Gastrocnemius medialis (tissue), 4 donors: Measurements from ENCODE around the gene PACSIN1. TPM values are rescaled to one million over a fixed set of nuclear protein-coding genes. Genes with fewer than 3 reads are reported as not detected.

Source experiments
- ATAC-seq, 2 donors: fragments of 150-250 bp; one replicate each; pipeline ENCODE4 v1.9.1; 2016
- DNase-seq, 2 donors: peaks; one replicate each; pipeline ENCODE4 v3.0.0-alpha.2; 2019
- H3K27ac ChIP-seq, 4 donors: fragments of 200-600 bp; sonication (generic); 1 replicate in 1 of 4; 2 replicates in 3 of 4; pipeline ENCODE4 v1.5.1; 2016 to 2018; ENCODE audit warnings: mild to moderate bottlenecking in 2 of 4, moderate library complexity in 1 of 4
- H3K27me3 ChIP-seq, 3 donors: fragments of 200-600 bp; sonication (generic) in 2 of 3; 1 replicate in 1 of 3; 2 replicates in 2 of 3; pipeline versions ENCODE4 v1.5.1 to v1.6.0; 2016 to 2019; ENCODE audit warnings: mild to moderate bottlenecking in 1 of 3, moderate library complexity in 1 of 3
- H3K36me3 ChIP-seq, 2 donors: fragments of 200-600 bp; sonication (generic) in 1 of 2; one replicate each; pipeline ENCODE4 v1.5.1; 2017 to 2018
- H3K4me1 ChIP-seq, 2 donors: fragments of 200-600 bp; sonication (generic) in 1 of 2; one replicate each; pipeline ENCODE4 v1.5.1; 2016 to 2017; ENCODE audit warnings: mild to moderate bottlenecking in 2 of 2
- H3K4me3 ChIP-seq, 4 donors: fragments of 200-600 bp; sonication (generic) in 3 of 4; 1 replicate in 1 of 4; 2 replicates in 3 of 4; pipeline ENCODE4 v1.5.1; 2016 to 2019; ENCODE audit warnings: mild to moderate bottlenecking in 2 of 4
- H3K9me3 ChIP-seq, 3 donors: fragments of 200-600 bp; sonication (generic) in 2 of 3; 1 replicate in 1 of 3; 2 replicates in 2 of 3; pipeline ENCODE4 v1.5.1; 2016 to 2019
- CTCF ChIP-seq, 5 experiments: fragments of 450-650 bp in 3 of 5; fragments of 200-600 bp in 2 of 5; sonication (generic) in 2 of 5; IDR thresholded peaks in 4 of 5; conservative IDR thresholded peaks in 1 of 5; 1 replicate in 4 of 5; 2 replicates in 1 of 5; pipeline ENCODE4 v1.5.1; 2016 to 2019; ENCODE audit warnings: antibody characterized with exemption in 5 of 5, mild to moderate bottlenecking in 3 of 5, moderate library complexity in 3 of 5
- POLR2A ChIP-seq, 2 donors: fragments of 450-650 bp; IDR thresholded peaks; one replicate each; pipeline ENCODE4 v1.6.1; 2017; ENCODE audit warnings: antibody characterized with exemption in 2 of 2, mild to moderate bottlenecking in 2 of 2, moderate library complexity in 2 of 2
- in situ Hi-C, 4 donors: fragments of 200-750 bp; cut with MboI; loops; one replicate each; pipeline versions ENCODE4 v1.15.0 to v1.8.0; 2017; ENCODE audit warnings: low sequenced_read_pairs in 4 of 4
- intact Hi-C: fragments of 100-400 bp; cut with DNase I; formaldehyde crosslinking; loops from one replicate; pipeline ENCODE4 v1.15.1; 2023; ENCODE audit warnings: low total_unique reads
- total RNA-seq, 4 donors: library from RNA; depleted of rRNA; stranded (reverse); fragments of >200 nt; gene quantifications; one replicate each; pipeline versions ENCODE4 v1.1.0 to v1.2.3, GENCODE V29; 2016

Gene PACSIN1
- total RNA-seq, 4 donors from 2014 or later, result not detected

- Histone ChIP-seq H3K27ac (no peak overlapping the region), H3K36me3 (no peaks in the 10 kb centered on the region), H3K27me3 (no peaks in the 10 kb centered on the region), H3K9me3 (no peaks in the 10 kb centered on the region), H3K4me3 (no peak overlapping the region), H3K4me1 (no peaks in the 10 kb centered on the region)
- TF ChIP-seq POLR2A (IDR thresholded peaks at IDR 0.05) (no peak), CTCF (IDR thresholded peaks at IDR 0.05 in 4 of 5, conservative IDR thresholded peaks at IDR 0.05 in 1 of 5) (no peak)
- DNase-seq, result no peak
- intact Hi-C loops, result no loop called here
- ATAC-seq, result no peak
- in situ Hi-C loops, result no loop called here
Measured at GRCh38 chr6:34539181-34539580, 73.3 kb downstream of the PACSIN1 start.

GRCh38 chr6:34540222-34540621 is 74.3 kb downstream of the PACSIN1 start:
- intact Hi-C loops, result no loop called here
- Histone ChIP-seq H3K4me1 (no peaks in the 10 kb centered on the region), H3K4me3 (no peak overlapping the region), H3K36me3 (no peaks in the 10 kb centered on the region), H3K9me3 (no peaks in the 10 kb centered on the region), H3K27ac (no peak overlapping the region), H3K27me3 (no peaks in the 10 kb centered on the region)
- TF ChIP-seq POLR2A (IDR thresholded peaks at IDR 0.05) (no peak), CTCF (IDR thresholded peaks at IDR 0.05 in 4 of 5, conservative IDR thresholded peaks at IDR 0.05 in 1 of 5) (no peak)
- in situ Hi-C loops, result no loop called here
- ATAC-seq (no peak), DNase-seq (no peak)

GRCh38 chr6:34540841-34541240 is 75.0 kb downstream of the PACSIN1 start:
- in situ Hi-C loops (no loop called here), intact Hi-C loops (no loop called here)
- ATAC-seq, result no peak
- no peaks in the 10 kb centered on the region for H3K27me3 ChIP-seq
- no peaks in the 10 kb centered on the region for H3K36me3 ChIP-seq
- H3K4me1 ChIP-seq, result no peaks in the 10 kb centered on the region
- DNase-seq, result no peak
- no peak overlapping the region for H3K4me3 ChIP-seq
- TF ChIP-seq CTCF (IDR thresholded peaks at IDR 0.05 in 4 of 5, conservative IDR thresholded peaks at IDR 0.05 in 1 of 5) (no peak), POLR2A (IDR thresholded peaks at IDR 0.05) (no peak)
- H3K27ac ChIP-seq, result no peak overlapping the region
- H3K9me3 ChIP-seq, result no peaks in the 10 kb centered on the region

- intact Hi-C loops (no loop called here), in situ Hi-C loops (no loop called here)
- Histone ChIP-seq H3K27me3 (no peaks in the 10 kb centered on the region), H3K36me3 (no peaks in the 10 kb centered on the region), H3K4me1 (no peaks in the 10 kb centered on the region), H3K27ac (no peak overlapping the region), H3K9me3 (no peaks in the 10 kb centered on the region), H3K4me3 (no peak overlapping the region)
- ATAC-seq (no peak), DNase-seq (no peak)
- no peak for TF ChIP-seq POLR2A (IDR thresholded peaks at IDR 0.05)
- TF ChIP-seq CTCF (IDR thresholded peaks at IDR 0.05 in 4 of 5, conservative IDR thresholded peaks at IDR 0.05 in 1 of 5), result no peak
Measured at GRCh38 chr6:34543421-34543820, 77.5 kb downstream of the PACSIN1 start.

- Histone ChIP-seq H3K36me3 (no peaks in the 10 kb centered on the region), H3K9me3 (no peaks in the 10 kb centered on the region), H3K27ac (no peak overlapping the region), H3K4me1 (no peaks in the 10 kb centered on the region), H3K27me3 (no peaks in the 10 kb centered on the region), H3K4me3 (no peak overlapping the region)
- TF ChIP-seq CTCF (IDR thresholded peaks at IDR 0.05 in 4 of 5, conservative IDR thresholded peaks at IDR 0.05 in 1 of 5) (no peak), POLR2A (IDR thresholded peaks at IDR 0.05) (no peak)
- intact Hi-C loops, result no loop called here
- no peak for ATAC-seq
- in situ Hi-C loops, result no loop called here
- DNase-seq, result no peak
Measured at GRCh38 chr6:34544052-34544604, 78.3 kb downstream of the PACSIN1 start.
